Measurements from ENCODE around the gene FXYD6. TPM values are rescaled to one million over a fixed set of nuclear protein-coding genes. Genes with fewer than 3 reads are reported as not detected.
A peak's percentile ranks its signal among the peaks of the same experiment; 100 is the strongest.

FXYD6 gene
- total RNA-seq, 4 donors from 2014 or later, result 4.8 to 15.9 (median 9.5) TPM

- H3K27ac ChIP-seq, result peak overlapping the region; percentile 58
- no peaks in the 10 kb centered on the region for H3K9me3 ChIP-seq
- no peaks in the 10 kb centered on the region for H3K36me3 ChIP-seq
- 69% methylated on average over 5 of the region's 18 CpGs for WGBS
- DNase-seq (ENCODE audit: low spot score in 2 of 2), result peak in 1 of 2 donors; percentile 64
- H3K4me3 ChIP-seq, result no peak overlapping the region
- TF ChIP-seq POLR2A (IDR thresholded peaks at IDR 0.05), result no peak
- TF ChIP-seq POLR2AphosphoS5 (IDR thresholded peaks at IDR 0.05), result no peak
- TF ChIP-seq CTCF (IDR thresholded peaks at IDR 0.05), result no peak
- TF ChIP-seq EP300 (IDR thresholded peaks at IDR 0.05), result no peak
- peaks cover under 1% of the 10 kb centered on the region for H3K27me3 ChIP-seq
- peaks cover 30% of the 10 kb centered on the region for H3K4me1 ChIP-seq
Observed at GRCh38 chr11:117823294-117823945, 53.0 kb downstream of the FXYD6 start.

GRCh38 chr11:117822074-117823033 lies 54.1 kb downstream of the FXYD6 start:
- Histone ChIP-seq H3K4me1 (peaks cover 37% of the 10 kb centered on the region), H3K27ac (no peak overlapping the region), H3K27me3 (no peaks in the 10 kb centered on the region), H3K9me3 (no peaks in the 10 kb centered on the region), H3K4me3 (no peak overlapping the region), H3K36me3 (no peaks in the 10 kb centered on the region)
- peak in 1 of 2 donors; percentile 60 for DNase-seq (ENCODE audit: low spot score in 2 of 2)
- 81% methylated on average over 21 of the region's 33 CpGs for WGBS
- TF ChIP-seq EP300 (IDR thresholded peaks at IDR 0.05) (no peak), CTCF (IDR thresholded peaks at IDR 0.05) (peak in 1 of 2 donors; percentile 55), POLR2AphosphoS5 (IDR thresholded peaks at IDR 0.05) (no peak), POLR2A (IDR thresholded peaks at IDR 0.05) (no peak)

- WGBS, result 84% methylated on average over 8 of the region's 12 CpGs
- peaks cover 45% of the 10 kb centered on the region for H3K4me1 ChIP-seq
- H3K9me3 ChIP-seq, result no peaks in the 10 kb centered on the region
- no peak overlapping the region for H3K27ac ChIP-seq
- H3K36me3 ChIP-seq, result no peaks in the 10 kb centered on the region
- no peaks in the 10 kb centered on the region for H3K27me3 ChIP-seq
- TF ChIP-seq CTCF (IDR thresholded peaks at IDR 0.05), result no peak
- no peak for TF ChIP-seq POLR2A (IDR thresholded peaks at IDR 0.05)
- no peak for TF ChIP-seq POLR2AphosphoS5 (IDR thresholded peaks at IDR 0.05)
- no peak for TF ChIP-seq EP300 (IDR thresholded peaks at IDR 0.05)
- DNase-seq (ENCODE audit: low spot score in 2 of 2), result no peak
- no peak overlapping the region for H3K4me3 ChIP-seq
Observed at GRCh38 chr11:117821431-117821830, 55.0 kb downstream of the FXYD6 start.

GRCh38 chr11:117820516-117820915 lies 55.9 kb downstream of the FXYD6 start:
- no peaks in the 10 kb centered on the region for H3K27me3 ChIP-seq
- H3K9me3 ChIP-seq, result no peaks in the 10 kb centered on the region
- WGBS, result 89% methylated on average over 10 of the region's 10 CpGs
- H3K36me3 ChIP-seq, result no peaks in the 10 kb centered on the region
- no peak for TF ChIP-seq CTCF (IDR thresholded peaks at IDR 0.05)
- no peak for TF ChIP-seq POLR2A (IDR thresholded peaks at IDR 0.05)
- TF ChIP-seq POLR2AphosphoS5 (IDR thresholded peaks at IDR 0.05), result no peak
- no peak for TF ChIP-seq EP300 (IDR thresholded peaks at IDR 0.05)
- H3K4me1 ChIP-seq, result peaks cover 48% of the 10 kb centered on the region
- H3K4me3 ChIP-seq, result no peak overlapping the region
- H3K27ac ChIP-seq, result no peak overlapping the region
- DNase-seq (ENCODE audit: low spot score in 2 of 2), result no peak

- Histone ChIP-seq H3K9me3 (no peaks in the 10 kb centered on the region), H3K4me1 (peaks cover 48% of the 10 kb centered on the region), H3K27ac (no peak overlapping the region), H3K27me3 (no peaks in the 10 kb centered on the region), H3K4me3 (no peak overlapping the region), H3K36me3 (no peaks in the 10 kb centered on the region)
- TF ChIP-seq POLR2A (IDR thresholded peaks at IDR 0.05) (no peak), POLR2AphosphoS5 (IDR thresholded peaks at IDR 0.05) (no peak), EP300 (IDR thresholded peaks at IDR 0.05) (no peak), CTCF (IDR thresholded peaks at IDR 0.05) (no peak)
- 83% methylated on average over 11 of the region's 11 CpGs for WGBS
- no peak for DNase-seq (ENCODE audit: low spot score in 2 of 2)
Observed at GRCh38 chr11:117820071-117820470, 56.4 kb downstream of the FXYD6 start.
